NCI-H82 treated with DMSO at 0.1 percent for 48 hours (cell line): ENCODE results near the gene OSGEP.
A peak's percentile ranks its signal among the peaks of the same experiment; 100 is the strongest.

Experiments
- DNase-seq: peaks from one replicate; lab custom pipeline; 2025; ENCODE audit not compliant: unreplicated experiment; lab: John Stamatoyannopoulos, UW

Gene OSGEP

DNA sequence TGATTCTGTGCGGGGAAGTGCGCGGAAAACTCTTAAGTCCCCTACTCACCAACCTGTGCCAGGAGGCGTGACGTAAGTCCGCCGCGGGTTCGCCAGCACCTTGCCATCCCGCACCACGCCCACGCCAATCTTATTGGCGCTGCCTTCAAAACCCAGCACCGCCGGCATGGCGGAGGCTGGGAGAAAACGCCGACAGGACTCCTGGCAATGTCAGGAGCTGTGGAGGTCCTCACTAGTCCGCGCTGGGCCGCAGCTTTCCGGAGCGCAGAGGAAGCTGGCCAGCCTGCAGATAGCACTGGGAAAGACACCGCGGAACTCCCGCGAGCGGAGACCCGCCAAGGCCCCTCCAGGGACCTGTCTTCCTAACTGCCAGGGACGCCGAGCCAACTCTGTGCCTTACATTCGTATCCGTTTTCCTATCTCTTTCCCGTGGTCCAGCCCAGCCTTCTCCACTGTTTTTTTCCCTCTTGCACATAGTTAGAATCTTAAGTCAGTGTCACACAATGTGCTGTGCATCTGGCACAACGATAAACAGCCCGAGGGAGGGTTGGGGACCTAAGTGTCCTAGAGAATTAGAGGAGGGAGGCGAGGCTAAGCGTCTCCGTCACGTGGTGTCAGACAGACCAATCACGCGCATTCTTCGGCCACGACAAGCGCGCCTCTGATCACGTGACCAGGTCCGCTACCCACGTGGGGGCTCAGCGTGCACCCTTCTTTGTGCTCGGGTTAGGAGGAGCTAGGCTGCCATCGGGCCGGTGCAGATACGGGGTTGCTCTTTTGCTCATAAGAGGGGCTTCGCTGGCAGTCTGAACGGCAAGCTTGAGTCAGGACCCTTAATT lies at the start of gene OSGEP, which contains the start of gene APEX1:
Gene OSGEP, minus strand, starts transcription at position 297 of the 839 bp plus-strand sequence. Its CDS starts 129 bp downstream, at position 168.
Gene APEX1, plus strand, starts transcription at position 711 of the 839 bp plus-strand sequence. CDS start 420 bp downstream, outside the sequence.
- peak; percentile 90 for DNase-seq

DNA sequence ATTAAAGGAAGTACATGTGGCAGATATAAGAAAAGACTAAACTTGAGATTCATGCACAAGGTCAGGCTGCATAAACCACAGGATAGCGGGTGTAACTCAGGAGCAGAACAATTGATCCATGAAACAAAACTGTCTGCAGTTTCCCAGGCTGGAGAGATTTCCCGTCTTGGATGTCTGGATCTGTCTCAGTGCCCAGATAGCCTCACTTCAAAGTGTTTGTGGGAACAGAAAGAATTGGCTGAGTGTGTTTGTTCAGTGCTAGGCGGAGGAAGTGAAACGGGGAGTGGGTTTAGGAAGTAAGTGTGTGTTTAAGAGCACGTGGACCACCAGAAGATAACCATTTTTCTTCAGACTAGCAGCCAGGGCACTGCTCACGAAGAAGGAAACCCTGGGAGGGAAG lies 49.3 kb upstream of the OSGEP start:
- DNase-seq = no peak

DNA sequence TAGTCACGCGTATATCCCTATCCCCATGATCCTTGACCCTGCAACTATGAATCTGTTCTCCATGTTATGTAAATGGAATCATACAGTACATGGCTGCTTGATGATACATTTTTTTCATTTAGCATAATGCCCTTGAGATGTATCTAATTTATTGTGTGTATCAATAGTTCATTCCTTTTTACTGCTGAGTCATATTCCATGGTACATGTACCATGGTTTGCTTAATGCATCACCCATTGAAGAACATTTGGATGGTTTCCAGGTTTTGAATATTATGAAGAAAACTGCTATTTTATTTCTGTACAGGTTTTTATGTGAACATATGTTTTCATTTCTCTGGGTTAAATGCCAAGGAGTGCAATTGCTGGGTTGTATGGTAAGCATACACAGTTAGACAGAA lies 46.7 kb upstream of the OSGEP start:
- no peak for DNase-seq

DNA sequence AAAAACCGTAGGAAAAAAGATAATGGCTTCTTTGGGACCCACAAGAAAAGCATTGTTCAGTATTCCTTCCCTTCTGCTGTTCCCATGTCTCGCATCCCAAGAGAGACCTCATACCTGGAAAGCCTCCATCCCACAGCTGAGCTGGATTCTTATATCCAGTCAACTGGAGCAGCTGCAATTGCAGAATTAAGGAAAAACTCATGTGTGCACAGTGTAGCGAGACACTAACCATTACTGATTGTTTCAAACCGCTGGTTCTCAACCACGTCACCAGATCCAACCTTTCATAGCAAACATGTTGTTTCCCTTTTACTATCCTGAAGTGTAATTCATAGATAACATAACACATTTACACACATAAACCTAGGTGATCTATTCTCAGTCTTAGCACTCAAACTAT lies 45.3 kb upstream of the OSGEP start:
- DNase-seq = no peak

DNA sequence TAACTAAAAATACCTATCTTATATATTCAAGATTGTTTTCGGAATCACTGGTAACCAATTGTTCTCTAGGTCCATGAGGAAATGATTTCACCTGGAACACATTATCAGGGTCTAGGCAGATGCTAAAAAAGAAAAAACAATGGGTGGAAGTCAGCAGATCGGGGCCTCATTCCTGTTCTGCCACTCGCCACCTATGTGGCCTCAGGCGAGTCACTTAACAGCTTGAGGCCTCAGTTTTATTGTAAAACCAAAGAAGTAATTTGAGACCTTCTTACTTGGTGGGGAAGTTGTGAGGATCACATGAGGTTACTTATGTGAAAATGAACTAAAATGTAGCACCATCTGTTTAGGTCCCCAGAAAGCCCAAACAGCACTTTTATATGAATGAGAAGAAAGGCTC lies 44.5 kb upstream of the OSGEP start:
- DNase-seq = no peak

DNA sequence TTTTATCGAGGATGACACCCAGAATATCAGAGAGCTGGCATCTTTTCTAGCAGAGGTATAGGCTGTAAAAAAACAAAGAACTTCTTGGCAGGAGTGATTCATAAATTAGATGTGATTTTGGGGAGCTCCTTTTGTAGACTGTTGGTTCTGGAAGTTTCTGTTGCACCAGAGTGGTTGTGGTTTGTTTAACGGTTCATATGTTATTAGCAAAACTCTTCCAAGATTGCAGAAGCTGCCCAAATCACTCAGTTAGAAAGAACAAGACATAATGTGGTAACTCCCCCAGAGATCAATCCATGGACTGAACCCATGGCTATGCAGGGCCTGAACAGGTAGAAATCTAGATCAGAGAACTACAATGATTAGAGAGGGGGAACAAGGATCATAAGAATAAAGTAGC lies 44.0 kb upstream of the OSGEP start:
- DNase-seq = no peak

DNA sequence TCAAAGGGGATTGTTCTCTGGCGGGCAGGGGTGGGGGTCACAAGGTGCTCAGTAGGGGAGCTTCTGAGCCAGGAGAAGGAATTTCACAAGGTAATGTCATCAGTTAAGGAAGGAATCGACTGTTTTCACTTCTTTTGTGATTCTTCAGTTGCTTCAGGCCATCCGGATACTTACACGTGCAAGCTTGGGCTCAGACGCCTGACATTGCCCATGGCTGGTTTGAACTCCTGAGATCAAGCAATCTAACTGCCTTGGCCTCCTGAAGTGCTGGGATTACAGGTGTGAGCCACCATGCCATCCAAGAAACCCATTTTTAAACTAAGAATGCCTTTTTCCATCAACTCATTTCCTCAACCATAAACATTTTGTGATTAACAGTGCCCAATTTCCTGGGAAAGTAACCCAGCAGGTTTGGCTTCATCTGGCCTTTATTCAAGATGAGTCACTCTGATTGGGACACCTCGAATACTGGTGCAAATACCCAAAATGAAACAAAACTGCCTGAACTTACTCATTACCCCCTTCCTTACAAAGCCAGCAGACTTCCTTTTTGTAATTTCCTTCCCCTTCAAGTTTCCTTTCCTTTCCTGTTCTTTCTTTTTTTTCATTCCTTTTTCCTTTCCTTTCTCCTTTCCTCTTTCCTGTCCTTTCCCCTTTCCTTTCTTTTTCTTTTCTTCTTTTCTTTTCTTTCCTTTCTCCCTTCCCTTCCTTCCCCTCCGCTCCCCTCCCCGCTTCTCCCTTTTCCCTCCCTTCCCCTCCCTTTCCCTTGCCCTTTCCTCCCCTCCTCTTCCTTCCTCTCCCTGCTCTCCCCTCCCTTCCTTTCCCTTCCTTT lies 40.5 kb upstream of the OSGEP start:
- DNase-seq = no peak

DNA sequence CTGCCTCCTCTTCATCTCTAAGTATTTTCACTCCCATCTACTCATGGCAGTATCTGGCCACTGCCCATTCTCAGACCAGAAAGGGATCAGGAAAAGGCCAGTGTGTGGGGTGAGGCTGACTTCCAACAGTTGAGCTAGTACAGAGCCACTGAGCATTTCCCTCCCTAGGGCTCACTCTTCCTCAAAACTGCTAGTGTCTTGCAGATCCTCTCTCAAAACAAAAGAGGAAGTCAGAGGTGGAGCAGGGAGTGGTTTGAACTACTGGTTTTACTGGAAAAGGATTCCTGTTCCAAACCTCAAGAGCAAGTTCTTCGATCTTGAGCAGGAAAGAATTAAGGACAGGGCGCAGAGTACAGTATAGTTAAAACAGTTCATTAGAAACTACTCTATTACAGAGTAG lies 39.0 kb upstream of the OSGEP start:
- no peak for DNase-seq

DNA sequence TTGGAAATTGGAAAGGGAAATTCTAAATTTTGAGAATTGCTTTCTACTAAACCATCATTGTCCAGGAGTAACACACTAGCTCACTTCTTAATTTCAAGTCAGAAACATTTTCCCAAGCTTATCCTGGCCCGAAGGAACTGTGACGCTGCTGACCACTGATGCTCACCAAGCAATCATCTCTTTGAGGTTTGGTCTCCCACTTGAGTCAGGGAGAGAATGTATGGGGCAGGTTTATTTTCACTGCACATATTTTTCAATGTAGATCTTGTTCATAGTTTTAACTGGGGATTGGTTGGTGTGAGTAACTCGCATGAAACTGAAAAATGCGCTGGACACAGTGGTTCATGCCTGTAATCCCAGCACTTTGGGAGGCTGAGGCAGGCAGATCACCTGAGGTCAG lies 37.9 kb upstream of the OSGEP start:
- no peak for DNase-seq

DNA sequence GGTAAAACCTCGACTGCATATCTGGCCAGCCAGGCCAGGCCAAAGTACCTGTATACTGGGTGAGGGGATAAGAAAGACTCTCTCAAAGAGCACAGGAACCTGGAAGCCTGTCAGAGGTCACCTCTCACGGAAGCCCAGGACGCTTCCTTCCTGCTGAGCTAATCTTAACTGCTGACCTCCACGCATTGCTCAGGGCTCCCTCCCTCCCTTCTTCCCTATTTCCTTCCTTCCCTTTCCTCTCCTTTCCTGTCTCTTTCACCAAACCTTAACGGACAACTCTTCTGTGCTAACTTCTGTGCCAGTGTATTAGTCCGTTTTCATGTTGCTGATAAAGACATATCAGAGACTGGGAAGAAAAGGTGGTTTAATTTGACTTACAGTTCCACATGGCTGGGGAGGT lies 36.0 kb upstream of the OSGEP start:
- no peak for DNase-seq

DNA sequence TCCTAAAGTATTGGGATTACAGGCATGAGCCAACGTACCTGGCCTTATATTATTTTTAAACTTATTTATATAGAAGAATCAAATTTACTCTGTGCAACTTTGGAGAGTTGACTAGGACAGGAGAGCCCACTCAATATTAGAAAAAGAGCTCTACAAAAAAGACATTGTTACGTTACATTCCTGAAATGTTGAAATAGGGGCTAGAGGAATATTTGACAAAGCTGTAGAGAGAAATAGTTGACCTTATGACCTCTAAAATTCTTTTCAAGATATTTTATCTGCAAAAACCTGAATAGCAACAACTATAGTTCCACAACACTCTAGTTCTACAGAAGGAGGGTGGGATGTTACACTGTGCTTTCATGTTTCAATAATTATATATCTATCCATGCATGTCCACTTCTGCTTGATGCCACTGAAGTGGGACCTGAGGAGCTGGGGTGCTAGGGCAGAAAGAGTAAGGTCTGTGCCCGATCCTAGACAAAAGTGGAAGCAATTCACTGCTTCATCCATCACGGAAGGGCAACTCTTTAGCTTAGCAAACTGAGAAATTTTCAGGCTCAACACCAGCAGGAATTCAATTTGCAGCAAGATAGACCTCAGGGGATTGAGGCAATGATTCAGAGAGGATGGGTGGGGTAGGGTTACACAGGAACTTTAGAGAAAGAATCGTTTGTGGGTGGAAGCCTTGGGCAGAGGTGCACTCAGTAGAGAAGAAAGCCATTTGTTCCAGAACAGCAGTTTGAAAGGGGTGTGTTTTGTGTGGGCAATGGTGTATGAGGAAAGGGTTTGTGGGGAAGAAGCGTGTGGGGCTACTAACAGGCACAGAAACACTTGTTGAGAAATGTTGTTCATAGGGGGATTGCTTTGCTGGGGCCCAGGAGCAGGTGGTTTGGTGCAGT lies 34.7 kb upstream of the OSGEP start:
- no peak for DNase-seq

DNA sequence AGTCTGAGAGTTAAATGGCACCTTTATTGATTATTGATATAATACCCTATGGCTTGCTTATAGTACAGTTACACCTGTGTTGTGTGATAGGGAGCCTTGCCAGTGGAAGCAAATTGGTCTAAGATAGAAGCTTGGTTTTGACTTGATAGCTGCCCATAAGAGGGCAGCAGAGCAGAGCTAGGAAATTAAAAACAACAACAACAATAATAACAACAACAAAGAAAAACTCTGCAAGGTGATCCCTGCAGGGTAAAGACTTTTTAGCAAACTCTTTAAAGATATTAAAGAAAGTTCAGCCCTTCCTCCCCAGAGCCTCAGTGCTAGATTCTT lies 32.7 kb upstream of the OSGEP start:
- DNase-seq = no peak

DNA sequence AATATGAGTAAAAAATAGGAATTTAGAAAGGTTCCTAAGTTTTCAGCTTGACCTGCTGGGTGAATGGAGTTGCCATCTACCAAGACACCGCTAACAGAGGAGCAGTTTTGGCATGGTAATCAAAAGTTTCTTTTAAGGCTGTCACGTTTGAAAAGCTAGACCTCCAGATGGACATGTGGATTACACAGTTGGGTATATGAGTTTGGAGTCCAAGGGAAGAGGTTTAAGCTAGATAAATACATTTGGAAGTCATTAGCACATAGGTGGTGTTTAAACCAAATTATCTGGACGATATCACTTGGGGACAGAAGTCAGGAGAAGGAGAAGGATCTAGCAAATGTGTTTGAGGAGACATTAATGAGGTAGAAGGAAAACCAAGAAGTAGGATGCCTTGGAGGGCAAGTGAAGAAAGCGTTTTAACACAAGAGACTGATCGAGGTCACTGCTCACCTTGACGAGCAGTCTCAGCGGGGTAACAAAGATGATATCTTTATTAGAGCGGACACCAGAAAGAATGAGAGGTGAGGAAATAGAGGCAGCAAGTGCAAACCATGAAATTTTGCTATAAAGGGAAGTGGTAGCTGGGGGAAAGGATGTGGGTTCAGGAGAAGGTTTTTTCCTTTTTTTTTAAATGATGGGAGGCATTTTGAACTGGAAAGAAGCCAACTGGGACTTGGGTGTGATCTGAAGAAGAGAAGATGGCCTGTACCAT lies 32.2 kb upstream of the OSGEP start:
- DNase-seq = no peak

DNA sequence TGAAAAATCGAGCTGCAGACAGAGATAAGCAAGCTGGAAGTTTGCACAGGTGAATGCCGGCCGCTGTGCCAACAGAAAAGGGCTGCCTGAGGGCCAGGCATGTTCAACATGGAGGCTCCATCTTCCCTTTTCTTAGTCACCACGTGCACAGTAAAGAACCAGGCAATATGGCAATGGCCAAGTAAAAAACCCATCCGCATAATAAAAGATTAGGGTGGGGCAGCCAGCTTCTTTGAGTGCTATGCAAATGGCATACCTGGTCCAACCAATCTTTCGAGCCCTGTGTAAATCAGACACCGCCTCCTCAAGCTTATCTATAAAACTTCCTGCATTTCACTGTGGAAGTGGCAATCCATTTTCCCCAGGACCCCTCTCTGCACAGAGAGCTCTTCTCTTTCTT lies 31.3 kb upstream of the OSGEP start:
- no peak for DNase-seq

DNA sequence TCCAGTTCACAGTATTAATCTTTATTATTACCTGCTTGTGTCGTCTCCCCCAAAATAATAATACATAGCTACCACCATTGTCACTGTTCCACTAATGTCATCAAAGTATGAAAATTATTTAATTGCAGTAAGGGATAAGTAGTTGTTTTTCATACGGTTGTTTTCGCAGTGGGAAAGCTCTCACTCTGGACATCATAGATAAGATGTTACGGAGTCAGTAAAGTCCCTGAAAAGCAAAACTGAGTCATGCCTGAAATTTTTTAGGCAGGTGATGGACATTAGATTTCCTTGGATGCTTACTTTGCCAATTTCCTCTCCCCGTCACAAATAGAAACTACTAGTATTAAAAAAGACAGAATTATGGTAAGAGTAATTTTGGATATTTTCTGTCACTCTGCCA lies 27.8 kb upstream of the OSGEP start:
- no peak for DNase-seq

DNA sequence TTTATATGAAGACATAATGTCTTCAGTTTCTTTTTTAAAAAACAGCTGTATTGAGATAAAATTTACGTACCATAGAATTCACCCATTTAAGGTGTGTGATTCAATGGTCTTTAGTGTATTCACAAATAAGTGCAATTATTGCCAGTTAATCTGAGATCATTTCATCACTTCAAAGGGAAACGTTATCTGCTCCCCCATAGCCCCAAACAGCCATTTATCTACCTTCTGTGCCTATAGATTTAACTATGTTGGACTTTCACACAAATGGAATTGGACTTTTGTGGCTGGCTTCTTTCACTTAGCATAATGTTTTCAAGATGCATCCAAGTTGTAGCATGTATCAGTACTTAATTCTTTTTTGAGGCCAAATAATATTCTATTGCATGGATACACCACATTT lies 24.3 kb upstream of the OSGEP start:
- DNase-seq = no peak

DNA sequence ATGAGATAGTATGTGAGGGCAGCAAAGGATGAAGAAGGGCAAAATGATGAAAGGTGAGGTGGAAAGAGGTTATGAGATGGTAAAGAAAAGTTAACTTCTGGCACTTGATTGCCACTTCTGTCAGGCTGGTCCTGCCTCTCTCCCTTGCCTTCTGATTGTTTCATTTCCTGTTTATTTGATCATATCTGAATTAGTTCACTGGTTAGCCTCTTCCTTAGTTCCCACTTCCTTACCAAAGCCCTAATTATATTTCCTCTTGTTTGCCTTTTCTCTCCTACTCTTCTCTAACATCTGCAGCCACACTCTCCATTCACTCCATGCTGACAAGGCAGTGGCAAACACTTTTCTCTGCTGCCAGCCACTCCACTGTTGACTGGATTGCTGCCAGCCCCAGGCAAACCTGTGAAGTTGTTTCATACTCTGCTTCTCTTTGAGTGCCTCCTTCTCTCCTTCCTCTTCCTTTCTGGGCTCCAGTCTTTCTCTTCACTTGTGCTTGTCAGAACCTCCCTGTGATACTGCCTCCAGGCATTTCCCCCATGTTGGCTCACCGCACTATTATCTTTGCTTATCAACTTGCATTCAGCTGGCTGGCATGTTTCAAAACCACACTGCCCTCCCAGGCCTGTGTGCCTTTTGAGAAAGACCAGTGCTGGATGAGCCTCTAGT lies 22.7 kb upstream of the OSGEP start:
- DNase-seq = no peak

DNA sequence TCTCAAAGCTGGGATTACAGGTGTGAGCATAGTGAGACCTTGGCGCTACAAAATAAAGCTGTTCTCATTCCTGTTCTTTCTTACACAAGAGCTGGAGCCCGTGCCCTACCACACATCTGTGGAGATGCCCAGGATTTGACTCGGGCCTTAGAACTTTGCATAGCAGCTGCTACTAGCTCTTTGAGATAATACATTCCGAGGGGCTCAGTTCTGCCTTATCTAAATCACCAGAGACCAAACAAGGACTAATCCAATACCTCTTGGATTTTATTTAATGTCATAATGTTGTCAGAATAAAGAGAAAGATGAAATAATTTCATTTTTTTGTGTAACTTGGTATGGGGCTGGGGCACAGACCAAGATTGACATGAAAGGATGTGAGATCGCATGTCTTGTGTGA lies 22.2 kb upstream of the OSGEP start:
- no peak for DNase-seq

DNA sequence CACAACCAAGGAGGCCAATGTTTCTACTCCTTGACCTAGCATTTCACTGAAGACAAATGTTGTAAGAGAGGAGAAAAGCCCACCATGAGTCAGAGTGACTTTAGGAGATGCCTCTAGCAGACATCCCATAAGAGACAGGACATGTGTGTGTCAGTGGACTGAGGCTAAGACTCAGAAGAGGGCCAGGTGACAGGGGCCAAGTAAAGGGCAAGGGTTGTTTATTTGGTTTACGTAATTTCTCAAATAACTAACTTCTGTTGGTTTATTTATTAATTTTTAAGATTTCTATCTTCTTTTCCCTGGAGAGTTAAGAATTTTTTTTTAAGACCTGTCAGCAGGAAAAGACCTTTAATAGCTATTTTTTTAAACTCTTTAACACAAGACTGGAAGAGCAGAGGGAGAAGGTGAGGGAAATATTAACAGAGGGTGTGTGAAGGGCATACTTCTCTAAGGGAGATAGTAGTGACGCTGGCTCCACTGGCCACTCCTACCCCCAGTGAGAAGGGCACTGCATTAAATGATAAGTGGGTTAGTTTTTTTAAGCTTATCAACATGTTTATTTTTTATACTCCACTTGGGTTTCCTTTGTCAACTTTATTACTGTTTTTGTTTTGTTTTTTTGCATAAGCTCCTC lies 18.0 kb upstream of the OSGEP start:
- DNase-seq = no peak

DNA sequence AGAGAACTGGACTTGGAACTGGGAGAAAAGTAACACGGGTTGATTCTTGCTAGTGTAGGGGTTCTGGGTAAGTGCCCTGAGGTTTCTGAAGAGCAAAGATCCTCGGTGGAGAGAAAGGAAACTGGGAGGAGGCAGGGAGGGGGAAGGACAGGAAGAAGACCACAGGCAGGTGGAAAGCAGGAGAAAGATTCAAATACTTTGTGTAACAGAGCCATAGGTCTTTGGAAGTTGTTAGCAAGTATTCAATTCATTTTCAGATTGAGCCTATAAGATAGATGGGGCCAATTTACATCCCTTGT lies 15.9 kb upstream of the OSGEP start:
- DNase-seq = no peak
